Esophagus (tissue), 2 donors: ENCODE data around the gene CENPQ. TPM values are rescaled to one million over a fixed set of nuclear protein-coding genes. Genes with fewer than 3 reads are reported as not detected.

ENCODE experiments used
- H3K27ac ChIP-seq, 2 donors: one replicate each; pipeline ENCODE4 v1.5.1; 2013; ENCODE audit warnings: low read depth in 2 of 2, mild to moderate bottlenecking in 2 of 2, inconsistent platforms in 1 of 2, low read length in 1 of 2, moderate library complexity in 1 of 2
- H3K27me3 ChIP-seq, 2 donors: one replicate each; pipeline ENCODE4 v1.6.1; 2013; ENCODE audit warnings: low read length in 2 of 2, control low read depth in 1 of 2, mild to moderate bottlenecking in 1 of 2; ENCODE audit not compliant: insufficient read depth in 2 of 2, control insufficient read depth in 1 of 2
- H3K36me3 ChIP-seq, 2 donors: one replicate each; pipeline ENCODE4 v1.6.1; 2013; ENCODE audit warnings: low read length in 1 of 2; ENCODE audit not compliant: control insufficient read depth in 2 of 2, insufficient read depth in 2 of 2
- H3K4me1 ChIP-seq, 2 donors: one replicate each; pipeline ENCODE4 v1.6.1; 2013; ENCODE audit warnings: low read length in 1 of 2; ENCODE audit not compliant: control insufficient read depth in 2 of 2, insufficient read depth in 2 of 2
- H3K4me3 ChIP-seq, 2 donors: one replicate each; pipeline ENCODE4 v1.5.1; 2013; ENCODE audit warnings: low read length in 2 of 2, mild to moderate bottlenecking in 2 of 2, low read depth in 1 of 2, moderate library complexity in 1 of 2
- H3K9me3 ChIP-seq, 2 donors: one replicate each; pipeline ENCODE4 v1.6.1; 2013; ENCODE audit warnings: mild to moderate bottlenecking in 2 of 2, low read depth in 1 of 2, low read length in 1 of 2, moderate library complexity in 1 of 2; ENCODE audit not compliant: control insufficient read depth in 2 of 2, insufficient read depth in 1 of 2
- WGBS, 2 donors: extraction: QIAGEN DNeasy Blood & Tissue Kit; methylation state at CpG; one replicate each; pipeline ENCODE4 v1.1.7; 2013; 5-methylcytosine and 5-hydroxymethylcytosine counted together
- polyA plus RNA-seq, 2 donors: library from polyadenylated mRNA; stranded (reverse); fragments of 200-250 nt; gene quantifications; one replicate each; pipeline ENCODE4 v1.2.3, GENCODE V29; 2013
- donor health status: healthy with polysubstance abuse.
- donor health status: Bipolar disorder and iron deficiency.

CENPQ gene
- polyA plus RNA-seq, result 1 to 10 TPM; 2.8 to 4.2 TPM

- Histone ChIP-seq H3K36me3 (no peaks in the 10 kb centered on the region), H3K9me3 (no peaks in the 10 kb centered on the region), H3K4me1 (no peaks in the 10 kb centered on the region), H3K27me3 (no peaks in the 10 kb centered on the region), H3K4me3 (peak within 1 kb of the TSS; percentile 71 to 97), H3K27ac (peak within 1 kb of the TSS; percentile 74 to 90)
- WGBS, 2 donors, result 0% methylated on average over 36 to 37 of the region's 37 CpGs
Measured at GRCh38 chr6:49462927-49463611, at the start of gene CENPQ, which contains the start of gene MMUT. Gene CENPQ (plus strand): TSS chr6:49463370. CDS start chr6:49470177, 6,807 bp downstream. Gene MMUT (minus strand): TSS chr6:49463253. CDS start chr6:49459466, 3,787 bp downstream.

- WGBS, 2 donors, result 44 to 67% methylated on average over 1 of the region's 1 CpG
- H3K9me3 ChIP-seq, result no peaks in the 10 kb centered on the region
- H3K27ac ChIP-seq, result no peak overlapping the region
- H3K4me1 ChIP-seq, result no peaks in the 10 kb centered on the region
- no peaks in the 10 kb centered on the region for H3K27me3 ChIP-seq
- H3K36me3 ChIP-seq, result no peaks in the 10 kb centered on the region
- no peak overlapping the region for H3K4me3 ChIP-seq
Measured at GRCh38 chr6:49415358-49415757, 47.8 kb upstream of the CENPQ start.

- H3K4me3 ChIP-seq, result no peak overlapping the region
- no peaks in the 10 kb centered on the region for H3K4me1 ChIP-seq
- H3K9me3 ChIP-seq, result no peaks in the 10 kb centered on the region
- H3K36me3 ChIP-seq, result no peaks in the 10 kb centered on the region
- H3K27me3 ChIP-seq, result no peaks in the 10 kb centered on the region
- no peak overlapping the region for H3K27ac ChIP-seq
- WGBS, 2 donors, result 67 to 71% methylated on average over 4 of the region's 4 CpGs
Measured at GRCh38 chr6:49416195-49416594, 47.0 kb upstream of the CENPQ start.

GRCh38 chr6:49423817-49424216, 39.4 kb upstream of the CENPQ start:
- no peaks in the 10 kb centered on the region for H3K4me1 ChIP-seq
- H3K9me3 ChIP-seq, result no peaks in the 10 kb centered on the region
- 25 to 28% methylated on average over 1 of the region's 1 CpG for WGBS, 2 donors
- no peaks in the 10 kb centered on the region for H3K36me3 ChIP-seq
- H3K27me3 ChIP-seq, result no peaks in the 10 kb centered on the region
- H3K4me3 ChIP-seq, result no peak overlapping the region
- H3K27ac ChIP-seq, result no peak overlapping the region

GRCh38 chr6:49430187-49430586, 33.0 kb upstream of the CENPQ start:
- H3K36me3 ChIP-seq, result no peaks in the 10 kb centered on the region
- H3K9me3 ChIP-seq, result no peaks in the 10 kb centered on the region
- no peaks in the 10 kb centered on the region for H3K4me1 ChIP-seq
- WGBS, 2 donors, result 72 to 91% methylated on average over 2 of the region's 2 CpGs
- H3K27ac ChIP-seq, result no peak overlapping the region
- no peak overlapping the region for H3K4me3 ChIP-seq
- no peaks in the 10 kb centered on the region for H3K27me3 ChIP-seq

GRCh38 chr6:49430866-49431265, 32.3 kb upstream of the CENPQ start:
- Histone ChIP-seq H3K27ac (no peak overlapping the region), H3K36me3 (peaks cover 0 to 2% of the 10 kb centered on the region in 2 donors), H3K4me3 (no peak overlapping the region), H3K27me3 (no peaks in the 10 kb centered on the region), H3K9me3 (no peaks in the 10 kb centered on the region), H3K4me1 (no peaks in the 10 kb centered on the region)
- WGBS, 2 donors, result 84 to 91% methylated on average over 1 of the region's 1 CpG

GRCh38 chr6:49453221-49453620, 9.9 kb upstream of the CENPQ start:
- WGBS, 2 donors, result 55 to 59% methylated on average over 2 of the region's 2 CpGs
- no peaks in the 10 kb centered on the region for H3K9me3 ChIP-seq
- no peaks in the 10 kb centered on the region for H3K27me3 ChIP-seq
- no peak overlapping the region for H3K27ac ChIP-seq
- peaks cover 0 to 2% of the 10 kb centered on the region in 2 donors for H3K36me3 ChIP-seq
- no peaks in the 10 kb centered on the region for H3K4me1 ChIP-seq
- no peak overlapping the region for H3K4me3 ChIP-seq

GRCh38 chr6:49454787-49455709, 8.1 kb upstream of the CENPQ start:
- Histone ChIP-seq H3K4me1 (no peaks in the 10 kb centered on the region), H3K9me3 (no peaks in the 10 kb centered on the region), H3K27me3 (no peaks in the 10 kb centered on the region), H3K4me3 (no peak overlapping the region), H3K36me3 (peaks cover 0 to 2% of the 10 kb centered on the region in 2 donors), H3K27ac (no peak overlapping the region)
- 92 to 94% methylated on average over 3 of the region's 3 CpGs for WGBS, 2 donors

GRCh38 chr6:49457771-49458170, 5.4 kb upstream of the CENPQ start:
- peaks cover 0 to 2% of the 10 kb centered on the region in 2 donors for H3K36me3 ChIP-seq

More at GRCh38 chr6:49457771-49458170, 5.4 kb upstream of the CENPQ start:
- H3K9me3 ChIP-seq, result no peaks in the 10 kb centered on the region
- no peak overlapping the region for H3K4me3 ChIP-seq
- 70 to 79% methylated on average over 4 of the region's 4 CpGs for WGBS, 2 donors
- H3K27ac ChIP-seq, result no peak overlapping the region
- no peaks in the 10 kb centered on the region for H3K27me3 ChIP-seq
- H3K4me1 ChIP-seq, result no peaks in the 10 kb centered on the region
